Measurements from ENCODE around the gene NANOS3. TPM values are rescaled to one million over a fixed set of nuclear protein-coding genes. Genes with fewer than 3 reads are reported as not detected.
"Not testable (repeated sequence)": the region's sequence is repeated elsewhere in the genome, so short reads cannot be mapped to it uniquely, and the experiment has no call there.

NANOS3 gene
- total RNA-seq, 2 donors from 2014 or later = 1.00 TPM; not detected in 1

GRCh38 chr19:13902993-13903555 lies 26.1 kb downstream of the NANOS3 start:
- intact Hi-C loops (cut with DNase I) = no loop called here

GRCh38 chr19:13905634-13906520 lies 28.9 kb downstream of the NANOS3 start, which contains the start of the genes BRME1 and CC2D1A:
TSS of gene BRME1 (minus strand) at chr19:13906117. CDS start at chr19:13904892, 1,225 bp downstream.
TSS of gene CC2D1A (plus strand) at chr19:13906201. CDS start at chr19:13906442, 241 bp downstream.
- DNase-seq (ENCODE audit: low spot score) = peak; percentile 97
- intact Hi-C loops (cut with DNase I) = no loop called here

More at GRCh38 chr19:13902993-13903555, 26.1 kb downstream of the NANOS3 start:
- no peak for DNase-seq (ENCODE audit: low spot score)

GRCh38 chr19:13906521-13906904 lies 29.6 kb downstream of the NANOS3 start:
- intact Hi-C loops (cut with DNase I) = no loop called here
- no peak for DNase-seq (ENCODE audit: low spot score)

- intact Hi-C loops (cut with DNase I) = no loop called here
- no peak for DNase-seq (ENCODE audit: low spot score)
Measured at GRCh38 chr19:13906910-13907309, 30.0 kb downstream of the NANOS3 start.

GRCh38 chr19:13908674-13909073 lies 31.7 kb downstream of the NANOS3 start:
- intact Hi-C loops (cut with DNase I) = no loop called here
- DNase-seq (ENCODE audit: low spot score) = no peak

GRCh38 chr19:13909430-13909829 lies 32.5 kb downstream of the NANOS3 start:
- intact Hi-C loops (cut with DNase I) = no loop called here

GRCh38 chr19:13913352-13913751 lies 36.4 kb downstream of the NANOS3 start:
- no peak for DNase-seq (ENCODE audit: low spot score)
- intact Hi-C loops (cut with DNase I) = no loop called here

More at GRCh38 chr19:13909430-13909829, 32.5 kb downstream of the NANOS3 start:
- no peak for DNase-seq (ENCODE audit: low spot score)

- no peak for DNase-seq (ENCODE audit: low spot score)
- intact Hi-C loops (cut with DNase I) = no loop called here
Measured at GRCh38 chr19:13914777-13915176, 37.8 kb downstream of the NANOS3 start.

- intact Hi-C loops (cut with DNase I) = loop anchor here in 1 of 2 donors (1.0 kb wide), 1 partner anchor 34 kb away; the partner anchor contains the start of gene DCAF15
- no peak for DNase-seq (ENCODE audit: low spot score)
Measured at GRCh38 chr19:13917888-13918406, 41.0 kb downstream of the NANOS3 start.

- intact Hi-C loops (cut with DNase I) = loop anchor here in 1 of 2 donors (1.0 kb wide), 1 partner anchor 33 kb away; the partner anchor contains the start of gene DCAF15
- no peak for DNase-seq (ENCODE audit: low spot score)
Measured at GRCh38 chr19:13918726-13919411, 41.9 kb downstream of the NANOS3 start.

- DNase-seq (ENCODE audit: low spot score) = no peak
- intact Hi-C loops (cut with DNase I) = no loop called here
Measured at GRCh38 chr19:13920524-13920923, 43.6 kb downstream of the NANOS3 start.

- intact Hi-C loops (cut with DNase I) = no loop called here
- DNase-seq (ENCODE audit: low spot score) = no peak
Measured at GRCh38 chr19:13920940-13921747, 44.2 kb downstream of the NANOS3 start.

- intact Hi-C loops (cut with DNase I); DNase-seq (ENCODE audit: low spot score): not testable (repeated sequence)
Measured at GRCh38 chr19:13922118-13922517, 45.2 kb downstream of the NANOS3 start.

GRCh38 chr19:13923194-13923987 lies 46.5 kb downstream of the NANOS3 start:
- intact Hi-C loops (cut with DNase I) = no loop called here
- no peak for DNase-seq (ENCODE audit: low spot score)

GRCh38 chr19:13926010-13926409 lies 49.1 kb downstream of the NANOS3 start:
- no peak for DNase-seq (ENCODE audit: low spot score)
- intact Hi-C loops (cut with DNase I) = no loop called here

- no peak for DNase-seq (ENCODE audit: low spot score)
- intact Hi-C loops (cut with DNase I) = no loop called here
Measured at GRCh38 chr19:13926715-13927114, 49.8 kb downstream of the NANOS3 start.

GRCh38 chr19:13929340-13929739 lies 52.4 kb downstream of the NANOS3 start:
- DNase-seq (ENCODE audit: low spot score) = no peak
- intact Hi-C loops (cut with DNase I) = no loop called here

GRCh38 chr19:13929956-13930355 lies 53.0 kb downstream of the NANOS3 start:
- intact Hi-C loops (cut with DNase I) = no loop called here
- DNase-seq (ENCODE audit: low spot score) = no peak

Data from posterior vena cava (tissue), 2 donors.